T-helper 9 cell (primary cell): ENCODE results near the gene GSTO2.
A peak's percentile ranks its signal among the peaks of the same experiment; 100 is the strongest.

Source experiments
- DNase-seq: peaks from one replicate; pipeline ENCODE4 v3.0.0-alpha.2; 2020

Gene GSTO2

DNA sequence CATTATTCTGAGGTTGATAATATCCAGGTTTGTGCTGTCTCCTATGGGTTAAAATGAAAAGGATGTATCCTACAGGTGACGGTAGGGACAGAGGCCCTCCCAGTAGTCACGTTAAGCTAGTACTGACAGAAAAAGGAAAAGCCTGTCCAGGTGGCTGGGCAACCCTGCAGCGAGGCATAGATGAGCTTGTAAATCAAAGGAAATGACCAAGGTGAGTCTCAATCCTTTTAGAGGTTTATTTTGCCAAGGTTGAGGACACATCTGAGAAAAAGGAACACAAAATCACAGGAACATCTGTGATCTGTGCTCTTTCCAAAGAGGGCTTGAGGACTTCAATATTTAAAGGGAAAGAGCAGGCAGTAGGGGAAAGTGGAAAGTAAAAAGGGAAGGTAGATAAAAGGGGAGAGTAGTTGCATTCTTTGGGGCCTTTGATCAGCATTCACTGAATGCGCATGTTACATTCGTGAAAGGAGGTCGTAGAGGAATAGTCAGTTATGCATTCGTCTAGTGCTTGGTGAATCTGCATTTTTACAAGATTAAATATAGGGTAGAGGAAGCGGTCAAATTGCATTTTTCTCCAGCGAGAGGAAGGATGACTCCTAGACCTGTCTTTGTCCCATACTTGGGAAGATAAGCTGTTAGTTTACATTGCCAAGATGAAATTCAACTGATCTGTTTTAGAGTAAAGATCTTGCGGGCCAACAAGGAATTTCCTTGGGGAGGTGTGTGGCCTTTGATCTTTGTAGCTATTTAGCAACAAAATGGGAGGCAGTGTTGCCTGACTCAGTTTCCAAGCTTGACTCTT is 15.2 kb upstream of the GSTO2 start:
- no peak for DNase-seq

- peak; percentile 44 for DNase-seq
These were observed 14.3 kb upstream of the GSTO2 start, which contains the start of gene GSTO1 for GRCh38 chr10:104254493-104255310. Gene GSTO1 (plus strand): TSS chr10:104254892. CDS start chr10:104254929, 37 bp downstream.

- no peak for DNase-seq
These were observed 13.5 kb upstream of the GSTO2 start for GRCh38 chr10:104255311-104255981.

GRCh38 chr10:104256335-104256961 is 12.5 kb upstream of the GSTO2 start:
- no peak for DNase-seq

DNA sequence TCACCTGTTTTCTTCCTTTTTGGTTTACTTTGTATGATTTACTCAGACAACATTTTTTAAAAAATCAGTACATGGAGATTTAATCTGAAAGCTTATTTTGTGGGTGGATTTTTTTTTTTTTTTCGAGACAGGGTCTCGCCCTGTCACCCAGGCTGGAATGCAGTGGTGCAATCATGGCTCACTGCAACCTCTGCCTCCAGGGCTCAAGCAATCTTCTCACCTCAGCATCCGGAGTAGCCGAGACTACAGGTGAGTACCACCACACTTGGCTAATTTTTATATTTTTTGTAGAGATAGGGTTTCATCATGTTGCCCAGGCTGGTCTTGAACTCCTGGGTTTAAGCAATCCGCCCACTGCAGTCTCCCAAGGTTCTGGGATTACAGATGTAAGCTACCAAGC is 11.7 kb upstream of the GSTO2 start:
- no peak for DNase-seq

DNA sequence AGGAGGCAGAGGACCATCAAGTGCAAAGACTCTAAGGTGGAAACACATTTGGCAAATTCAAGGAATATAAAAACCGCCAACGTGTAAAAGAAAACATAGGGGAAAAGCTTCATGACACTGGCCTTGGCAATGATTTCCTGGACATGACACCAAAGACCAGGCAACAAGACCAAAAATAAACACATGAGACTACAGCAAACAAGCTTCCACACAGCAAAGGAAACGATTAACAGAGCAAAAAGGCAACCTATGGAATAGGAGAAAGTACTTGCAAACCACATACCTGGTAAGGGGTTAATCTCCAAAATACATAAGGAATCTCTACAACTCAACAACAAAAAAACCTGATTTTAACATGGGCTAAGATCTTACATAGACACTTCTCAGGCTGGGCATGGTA is 10.8 kb upstream of the GSTO2 start:
- DNase-seq, result no peak

- DNase-seq, result no peak
These were observed 9.5 kb upstream of the GSTO2 start for GRCh38 chr10:104259456-104259855.

GRCh38 chr10:104259999-104260774 is 8.8 kb upstream of the GSTO2 start:
- no peak for DNase-seq

- no peak for DNase-seq
These were observed 8.2 kb upstream of the GSTO2 start for GRCh38 chr10:104260775-104261115.

DNA sequence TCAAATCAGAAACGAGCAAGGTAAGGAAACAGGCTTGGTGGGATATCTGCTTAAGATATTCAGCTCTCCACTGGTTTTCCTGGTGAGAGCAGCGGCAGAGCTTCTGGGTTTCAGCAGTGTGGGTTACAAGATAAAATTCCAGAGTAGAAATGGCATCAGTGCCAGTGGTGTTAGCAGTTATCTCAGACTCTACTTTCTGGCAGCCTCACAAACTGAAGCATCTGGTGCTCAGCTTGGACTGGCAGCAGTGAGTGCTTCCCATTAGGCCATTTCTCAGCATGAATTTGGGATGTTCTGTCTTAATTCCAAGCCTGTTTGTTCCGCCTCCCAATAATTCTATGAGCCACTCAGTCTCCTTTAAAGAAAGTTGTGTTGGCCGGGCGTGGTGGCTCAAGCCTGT is 6.9 kb upstream of the GSTO2 start:
- no peak for DNase-seq

DNA sequence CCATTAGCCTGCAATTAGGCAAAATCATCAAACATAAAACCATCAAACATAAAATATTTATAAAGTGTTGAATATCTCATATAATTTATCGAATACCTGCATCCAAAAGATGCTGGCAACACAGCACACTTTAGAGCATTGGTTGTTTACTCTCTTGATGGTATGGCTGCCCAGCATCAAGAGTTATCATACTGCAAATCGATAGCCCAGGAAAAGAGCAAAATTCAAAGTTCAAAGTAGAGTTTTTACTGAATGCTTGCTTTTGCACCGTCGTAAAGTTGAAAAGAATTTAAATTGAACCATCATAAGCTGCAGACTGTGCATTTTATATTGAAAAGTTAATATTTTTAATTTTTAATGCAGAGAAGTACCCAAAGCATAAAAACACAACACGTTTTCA is 4.2 kb upstream of the GSTO2 start:
- no peak for DNase-seq

DNA sequence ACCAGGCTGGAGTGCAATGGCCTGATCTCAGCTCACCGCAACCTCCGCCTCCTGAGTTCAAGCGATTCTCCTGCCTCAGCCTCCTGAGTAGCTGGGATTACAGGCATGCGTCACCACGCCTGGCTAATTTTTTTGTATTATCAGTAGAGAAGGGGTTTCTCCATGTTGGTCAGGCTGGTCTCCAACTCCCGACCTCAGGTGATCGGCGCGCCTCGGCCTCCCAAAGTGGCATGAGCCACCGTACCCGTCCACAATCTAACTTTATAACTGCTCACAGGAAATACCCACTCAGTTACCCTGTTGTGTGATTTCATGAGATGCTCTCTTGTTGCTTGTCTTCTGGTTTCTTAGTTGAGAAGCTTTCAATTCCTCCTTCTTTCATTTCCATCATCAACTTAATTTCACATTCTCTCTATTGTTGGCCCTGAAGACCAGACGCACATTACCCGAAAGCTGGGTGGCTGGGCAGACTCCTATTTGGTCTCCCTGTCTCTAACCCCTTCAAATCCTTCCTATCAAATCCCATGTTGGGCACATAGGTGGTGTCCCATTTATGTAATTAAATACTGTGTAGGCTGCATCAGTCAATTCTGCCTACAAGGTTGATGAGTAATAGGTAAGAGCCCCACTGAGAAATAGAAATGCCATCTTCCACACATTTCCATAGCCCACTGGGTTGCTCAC is 1.1 kb upstream of the GSTO2 start:
- DNase-seq, result no peak

GRCh38 chr10:104268405-104268712 is 625 bp upstream of the GSTO2 start:
- DNase-seq, result no peak

DNA sequence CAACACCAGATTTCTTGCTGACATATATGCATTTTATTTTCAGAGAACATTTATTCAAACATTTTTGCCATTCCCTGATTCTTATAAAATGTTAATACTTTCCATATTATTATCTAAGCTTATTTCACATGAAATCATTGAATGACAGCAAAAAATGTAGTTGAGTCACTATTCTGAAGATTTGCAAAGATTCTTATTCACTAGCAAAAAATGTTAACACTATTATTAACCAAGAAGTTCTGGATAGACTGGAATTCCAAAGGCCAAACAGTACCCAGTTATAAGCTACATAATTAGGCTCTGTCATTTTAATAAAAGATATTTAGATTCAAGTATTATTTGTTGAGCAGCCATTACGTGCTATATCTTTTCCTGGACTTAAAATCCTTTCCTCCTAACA is 4.3 kb downstream of the GSTO2 start:
- no peak for DNase-seq

DNA sequence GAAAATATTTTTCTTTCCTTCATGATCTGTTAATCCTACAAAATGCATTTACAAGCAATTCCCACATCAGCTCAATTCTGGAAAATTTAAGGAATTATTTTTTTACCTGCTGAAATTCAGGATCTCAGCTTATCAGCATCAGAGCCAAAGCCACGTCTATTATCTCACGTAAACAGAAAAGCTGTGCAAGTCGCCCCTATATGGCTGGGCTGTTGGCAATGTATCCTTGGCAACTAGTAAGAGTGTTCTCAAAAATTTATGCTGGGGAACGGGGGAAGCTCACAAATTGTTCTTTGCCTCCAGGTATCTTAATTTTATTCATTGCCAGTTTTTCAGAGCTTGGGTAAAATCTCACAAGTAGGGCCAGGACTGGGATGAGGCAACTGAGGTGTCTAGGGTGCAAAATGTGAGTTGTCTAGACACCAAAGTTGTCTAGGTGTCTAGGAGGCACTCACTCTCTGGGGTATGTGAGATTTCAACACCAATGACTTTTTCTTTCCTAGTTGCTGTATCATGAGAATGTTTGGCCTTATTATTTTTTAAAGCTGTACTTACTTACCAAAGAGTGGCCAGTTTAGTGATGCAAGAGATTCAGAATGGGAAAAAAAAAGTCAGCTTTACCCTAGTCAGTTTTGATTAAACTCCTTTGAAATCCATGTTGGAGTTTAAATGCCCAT is 5.1 kb downstream of the GSTO2 start:
- DNase-seq, result no peak

DNA sequence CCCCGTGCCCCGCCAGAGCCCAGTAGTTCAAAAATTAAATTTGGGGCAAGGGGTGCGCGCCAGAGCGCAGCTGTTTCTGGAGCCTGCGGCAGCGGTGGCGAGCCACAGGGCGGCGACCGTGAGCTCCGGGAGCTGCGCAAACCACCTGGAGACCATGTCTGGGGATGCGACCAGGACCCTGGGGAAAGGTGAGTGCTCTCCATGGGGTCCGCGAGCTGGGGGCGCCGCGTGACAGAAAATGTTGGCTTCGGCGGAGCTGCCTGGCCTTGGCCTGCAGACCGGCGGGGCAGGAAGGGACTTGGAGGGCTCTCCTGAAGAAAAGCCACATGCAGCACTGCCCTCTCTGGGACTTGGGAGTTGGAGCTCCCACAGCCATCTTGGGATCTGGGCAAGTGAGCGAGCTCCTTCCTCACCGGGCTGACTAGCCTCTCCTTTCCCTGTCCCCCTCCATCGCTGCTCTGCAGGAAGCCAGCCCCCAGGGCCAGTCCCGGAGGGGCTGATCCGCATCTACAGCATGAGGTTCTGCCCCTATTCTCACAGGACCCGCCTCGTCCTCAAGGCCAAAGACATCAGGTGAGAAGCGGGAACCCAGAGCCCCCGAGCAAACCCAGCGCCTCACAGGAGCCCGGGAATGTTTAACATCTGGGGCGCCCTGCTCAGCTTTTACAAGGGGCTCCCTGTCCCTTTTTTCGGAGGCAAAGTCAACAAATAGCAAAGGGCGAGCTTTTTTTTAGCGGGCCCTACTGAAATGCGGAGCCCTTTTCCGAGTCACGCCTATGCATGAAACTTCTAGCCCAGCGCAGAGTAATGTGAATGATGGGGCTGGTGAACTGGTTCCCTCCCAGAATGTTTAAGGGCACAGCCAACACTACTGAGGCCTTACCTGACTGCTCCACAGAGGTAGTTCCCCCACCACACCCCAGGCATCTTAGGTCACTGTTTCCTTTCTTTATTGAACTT is 6.1 kb downstream of the GSTO2 start:
- DNase-seq, result peak; percentile 27

GRCh38 chr10:104276192-104276591 is 7.2 kb downstream of the GSTO2 start:
- no peak for DNase-seq

DNA sequence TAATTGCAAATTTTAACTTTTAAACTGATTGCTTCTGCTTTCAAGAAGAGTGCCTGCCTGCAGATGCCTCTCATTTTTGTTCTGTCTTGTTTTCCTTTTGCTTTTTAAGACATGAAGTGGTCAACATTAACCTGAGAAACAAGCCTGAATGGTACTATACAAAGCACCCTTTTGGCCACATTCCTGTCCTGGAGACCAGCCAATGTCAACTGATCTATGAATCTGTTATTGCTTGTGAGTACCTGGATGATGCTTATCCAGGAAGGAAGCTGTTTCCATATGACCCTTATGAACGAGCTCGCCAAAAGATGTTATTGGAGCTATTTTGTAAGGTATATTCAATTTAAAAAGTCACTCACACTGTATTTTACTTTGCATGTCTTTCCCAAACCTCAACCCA is 8.8 kb downstream of the GSTO2 start:
- no peak for DNase-seq

DNA sequence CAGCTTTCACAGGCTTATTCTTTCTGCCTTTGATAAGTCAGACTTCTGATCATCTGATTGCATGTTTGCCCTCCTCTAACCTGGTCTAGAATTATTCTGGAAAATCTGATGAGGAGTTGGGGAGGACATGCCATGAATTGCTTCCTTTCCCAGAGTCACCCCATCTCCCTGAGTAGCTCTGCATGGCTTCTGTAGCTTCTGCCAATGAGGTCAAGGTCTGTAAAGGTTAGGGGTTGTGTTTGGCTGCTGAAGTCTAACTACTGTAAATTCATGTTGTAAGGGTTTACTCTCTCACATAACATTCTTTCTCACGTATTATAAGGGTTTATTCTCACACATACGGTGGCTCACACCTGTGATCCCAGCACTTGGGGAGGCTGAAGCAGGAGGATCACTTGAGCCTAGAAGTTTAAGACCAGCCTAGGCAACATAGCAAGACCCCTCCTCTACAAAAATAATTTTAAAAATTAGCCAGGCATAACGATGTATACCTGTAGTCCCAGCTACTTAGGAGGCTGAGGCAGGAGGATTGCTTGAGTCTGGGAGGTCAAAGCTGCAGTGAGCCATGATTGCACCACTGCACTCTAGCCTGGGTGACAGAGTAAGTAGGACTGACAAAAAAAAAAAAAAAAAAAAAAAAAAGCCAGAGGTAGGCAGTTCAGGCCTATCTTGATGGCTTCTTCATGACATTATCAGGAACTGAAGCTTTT is 10.7 kb downstream of the GSTO2 start:
- DNase-seq, result no peak
